ENCODE data around the gene TNP2.

The TNP2 gene

DNA sequence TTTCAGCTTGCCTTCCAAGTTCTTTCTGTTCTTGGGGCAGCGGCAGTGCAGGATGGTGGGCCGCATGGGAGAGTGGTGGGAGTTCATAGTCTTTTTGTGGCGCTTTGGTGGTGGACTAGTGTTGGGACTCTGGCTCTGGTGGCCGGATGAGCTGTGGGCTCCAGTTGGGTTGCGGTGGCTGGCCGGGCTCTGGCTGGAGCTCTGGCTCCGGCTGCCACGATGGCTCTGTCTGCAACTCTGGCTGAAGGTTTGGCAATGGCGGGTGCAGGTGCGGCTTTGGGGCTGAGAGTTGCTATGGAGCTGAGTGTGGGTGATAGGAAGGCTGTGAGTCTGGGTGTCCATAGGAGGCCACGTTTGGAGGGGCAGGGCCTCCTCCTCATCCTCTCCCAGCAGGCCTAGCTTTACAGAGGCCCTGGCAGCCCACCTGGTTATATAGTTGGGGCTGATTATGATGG is at the start of gene TNP2:
Gene TNP2, minus strand, starts transcription at position 405 of the 455 bp plus-strand sequence. Its CDS starts 63 bp downstream, at position 342.
- no peak for DNase-seq

DNA sequence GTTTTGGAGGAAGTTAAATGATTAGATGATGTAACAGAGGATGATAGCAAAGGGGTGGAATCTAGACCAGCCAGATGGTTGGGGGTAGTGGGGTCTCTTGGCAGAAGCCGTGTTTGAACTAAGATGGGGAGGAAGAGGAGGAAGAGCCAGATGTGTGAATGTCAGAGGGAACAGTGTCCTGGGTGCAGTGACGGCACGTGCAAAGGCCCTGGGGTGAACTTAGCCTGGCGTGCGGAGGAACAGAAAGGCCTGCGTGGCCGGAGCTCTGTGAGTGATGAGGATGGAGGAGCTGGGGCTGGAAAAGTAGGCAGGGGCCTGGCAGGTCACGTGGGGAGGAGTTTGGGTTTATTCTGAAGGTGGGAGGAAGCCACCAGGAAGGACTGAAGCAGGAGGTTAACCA is 49.7 kb upstream of the TNP2 start:
- DNase-seq, result no peak

DNA sequence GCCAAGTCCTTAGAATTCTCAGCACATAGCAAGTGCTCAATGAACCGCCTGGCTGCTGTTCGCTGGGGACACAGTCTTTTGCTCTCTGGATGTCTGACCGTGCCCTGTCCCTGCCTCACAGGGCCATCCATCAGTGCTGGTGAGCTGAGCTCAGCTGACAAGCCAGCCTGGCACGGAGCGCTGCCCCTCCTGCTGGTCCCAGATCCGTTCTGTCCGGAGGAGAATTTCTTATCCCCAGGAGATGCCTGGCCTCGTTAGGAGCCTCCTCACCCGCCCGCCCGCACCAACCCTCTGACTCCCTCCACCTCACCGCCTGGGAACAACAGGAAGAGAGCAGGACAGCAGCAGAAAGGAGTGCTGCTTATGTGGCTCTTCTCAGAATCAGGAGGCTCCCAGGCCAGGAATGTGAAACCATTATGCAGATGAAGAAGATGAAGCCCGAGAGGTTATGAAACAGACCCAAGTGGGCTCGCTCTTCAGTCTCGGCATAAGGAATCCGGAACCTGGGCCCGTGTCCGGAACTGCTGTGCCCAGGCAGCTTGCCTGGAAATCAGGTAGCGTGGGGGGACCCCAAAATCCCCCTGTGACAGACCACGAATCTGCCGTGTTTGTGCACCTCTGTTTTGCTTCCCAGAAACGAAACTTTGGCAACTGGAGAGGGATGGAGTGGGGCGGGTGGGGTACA is 47.3 kb upstream of the TNP2 start:
- DNase-seq, result no peak

DNA sequence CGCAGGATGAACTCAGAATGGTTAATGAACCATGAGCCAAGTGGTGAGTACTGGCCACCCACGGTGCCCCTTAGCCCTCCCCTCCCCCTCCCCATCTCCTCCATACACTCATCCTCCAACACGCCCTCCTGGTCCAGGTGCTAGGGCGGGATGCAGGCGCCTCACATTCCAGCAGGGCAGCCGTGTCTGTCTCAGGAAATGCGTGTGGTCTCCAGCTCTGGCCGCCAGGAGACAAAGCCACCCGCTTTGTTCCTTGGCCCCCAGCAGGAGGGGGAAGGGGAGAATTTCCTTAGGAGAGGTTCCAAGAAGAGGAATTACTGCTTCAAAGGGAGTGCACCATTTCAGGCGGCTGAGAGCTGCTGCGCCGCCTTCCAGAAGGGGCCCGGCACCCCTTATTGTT is 46.4 kb upstream of the TNP2 start:
- no peak for DNase-seq

DNA sequence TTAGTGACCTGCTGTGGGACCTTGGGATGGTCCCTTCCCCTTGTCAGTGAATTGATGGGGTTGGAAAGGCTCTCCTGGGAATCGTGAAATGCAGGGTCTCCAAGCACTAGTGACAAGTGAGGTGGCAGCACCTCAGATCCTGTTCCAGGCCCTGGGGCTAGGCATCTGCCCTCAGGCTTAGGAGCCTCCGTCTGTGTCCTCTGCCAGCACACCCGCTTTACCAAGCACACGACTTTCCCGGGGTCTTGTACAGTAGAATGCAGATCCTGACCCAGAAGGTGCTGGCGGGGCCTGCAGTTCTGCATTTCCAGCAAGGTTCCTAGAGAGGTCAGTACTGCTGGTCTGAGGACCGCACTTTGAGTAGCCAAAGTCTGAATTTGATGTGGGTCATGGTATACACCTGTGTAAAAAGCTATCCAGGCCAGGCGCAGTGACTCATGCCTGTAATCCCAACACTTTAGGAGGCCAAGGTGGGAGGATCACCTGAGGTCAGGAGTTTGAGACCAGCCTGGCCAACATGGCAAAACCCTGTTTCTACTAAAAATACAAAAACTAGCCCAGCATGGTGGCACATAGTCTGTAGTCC is 45.3 kb upstream of the TNP2 start:
- no peak for DNase-seq

DNA sequence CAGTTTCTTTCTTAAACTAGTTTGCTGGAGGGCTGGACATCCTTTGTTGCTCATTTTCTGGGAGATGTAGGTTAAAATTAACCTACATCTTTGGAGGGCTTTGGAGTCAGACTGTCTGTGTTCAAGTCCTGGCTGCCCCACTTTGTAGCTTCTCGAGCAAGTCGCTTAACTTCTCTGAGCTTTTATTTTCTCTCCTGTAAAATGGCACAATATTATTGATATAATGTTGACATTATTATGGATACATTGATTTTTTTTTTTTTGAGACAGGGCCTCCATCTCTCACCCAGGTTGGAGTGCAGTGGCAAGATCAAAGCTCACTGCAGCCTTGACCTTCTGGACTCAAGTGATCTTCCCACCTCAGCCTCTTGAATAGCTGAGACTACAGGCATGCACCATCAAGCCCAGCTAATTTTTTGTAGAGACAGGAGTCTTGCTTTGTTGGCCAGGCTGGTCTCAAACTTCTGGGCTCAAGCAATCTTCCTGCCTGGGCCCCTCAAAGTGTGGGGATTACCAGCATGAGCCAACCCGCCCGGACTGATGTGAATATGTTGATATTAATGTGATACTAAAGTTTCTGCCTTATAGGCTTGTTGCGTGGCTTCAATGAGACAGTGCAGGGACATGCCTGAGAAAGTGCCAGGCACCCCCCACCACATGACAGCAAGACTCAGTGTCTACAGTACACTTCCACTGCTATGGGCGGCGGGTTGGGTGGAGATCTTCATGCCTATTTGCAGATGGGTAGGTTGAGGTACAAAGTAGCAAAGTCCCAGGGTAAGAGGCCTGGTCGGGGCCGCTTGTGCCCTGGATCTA is 44.6 kb upstream of the TNP2 start:
- DNase-seq, result no peak

DNA sequence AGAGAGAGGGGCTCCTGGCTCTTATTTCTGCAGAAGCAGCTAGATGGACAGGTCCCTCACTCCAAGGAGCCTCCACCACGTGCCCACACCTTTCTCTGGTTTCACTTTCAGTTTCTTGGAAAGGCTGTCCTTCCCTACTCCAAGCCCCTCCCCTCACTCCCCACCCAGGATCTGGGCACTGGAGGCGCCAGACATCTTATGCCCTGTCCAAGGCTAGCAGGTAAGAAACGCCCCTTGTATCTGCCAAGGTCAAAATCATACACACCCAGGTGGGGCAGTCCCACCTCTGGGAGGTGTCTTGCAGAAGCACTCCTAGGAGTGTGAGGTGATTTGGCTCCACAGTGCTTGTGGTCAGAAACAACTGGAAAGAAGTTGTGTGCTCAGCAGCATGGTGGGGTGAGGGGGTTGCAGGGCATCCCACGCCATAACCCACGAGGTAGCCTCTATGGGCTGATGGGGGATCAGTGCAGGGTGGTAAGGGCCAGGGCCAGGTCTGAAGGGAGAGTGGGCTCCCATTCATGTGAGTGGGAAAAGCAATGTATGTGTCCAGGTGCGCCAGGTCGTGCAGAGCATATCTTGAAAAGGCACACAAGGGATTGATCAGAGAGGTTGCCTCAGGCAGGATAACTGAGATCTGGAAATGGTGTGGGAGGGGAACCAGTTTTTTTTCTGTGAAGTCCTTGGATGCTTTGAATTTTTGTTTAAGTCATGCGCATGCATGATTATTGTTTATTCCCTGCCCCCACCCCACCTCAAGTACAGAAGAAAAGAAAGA is 43.8 kb upstream of the TNP2 start:
- DNase-seq, result no peak

DNA sequence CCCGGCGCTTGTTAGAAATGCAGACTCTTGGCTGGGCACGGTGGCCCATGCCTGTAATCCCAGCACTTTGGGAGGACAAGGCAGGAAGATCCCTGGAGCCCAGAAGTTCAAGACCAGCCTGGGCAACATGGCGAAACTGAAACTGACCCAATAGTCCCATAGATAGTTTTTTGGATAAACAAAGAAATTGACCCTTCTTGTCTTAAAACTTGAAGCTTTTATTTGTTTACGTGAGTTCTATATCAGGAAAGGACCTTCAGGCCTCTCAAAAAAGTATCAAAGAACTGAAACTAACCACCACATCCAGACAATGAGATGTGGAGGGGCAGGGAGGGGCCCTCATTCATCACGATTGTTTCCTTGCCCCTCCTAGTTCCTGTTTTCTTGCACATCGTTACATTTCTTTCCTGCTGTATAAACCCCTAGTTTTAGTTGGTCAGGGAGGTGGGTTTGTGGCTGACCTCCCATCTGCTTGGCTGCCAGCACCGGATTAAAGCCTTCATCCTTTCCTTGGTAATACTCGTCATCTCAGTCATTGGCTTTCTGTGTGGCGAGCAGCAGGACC is 42.0 kb upstream of the TNP2 start:
- DNase-seq, result no peak

DNA sequence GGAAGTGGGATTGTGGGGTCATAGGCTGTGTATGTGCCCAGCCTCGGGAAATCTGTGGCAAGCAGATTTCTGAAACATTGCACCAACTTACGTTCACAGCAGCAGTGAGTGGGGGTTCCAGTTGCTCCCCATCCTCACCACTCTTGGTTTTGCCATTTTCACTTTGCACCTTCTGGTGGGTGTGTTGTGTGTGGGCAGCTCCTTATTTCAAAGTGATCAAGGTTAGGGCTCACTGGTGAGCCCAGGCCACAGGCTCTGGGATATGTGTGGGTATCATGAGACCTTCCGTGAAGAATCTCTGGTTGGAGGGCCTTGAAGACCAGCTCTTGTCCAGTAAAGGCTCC is 41.5 kb upstream of the TNP2 start:
- no peak for DNase-seq

DNA sequence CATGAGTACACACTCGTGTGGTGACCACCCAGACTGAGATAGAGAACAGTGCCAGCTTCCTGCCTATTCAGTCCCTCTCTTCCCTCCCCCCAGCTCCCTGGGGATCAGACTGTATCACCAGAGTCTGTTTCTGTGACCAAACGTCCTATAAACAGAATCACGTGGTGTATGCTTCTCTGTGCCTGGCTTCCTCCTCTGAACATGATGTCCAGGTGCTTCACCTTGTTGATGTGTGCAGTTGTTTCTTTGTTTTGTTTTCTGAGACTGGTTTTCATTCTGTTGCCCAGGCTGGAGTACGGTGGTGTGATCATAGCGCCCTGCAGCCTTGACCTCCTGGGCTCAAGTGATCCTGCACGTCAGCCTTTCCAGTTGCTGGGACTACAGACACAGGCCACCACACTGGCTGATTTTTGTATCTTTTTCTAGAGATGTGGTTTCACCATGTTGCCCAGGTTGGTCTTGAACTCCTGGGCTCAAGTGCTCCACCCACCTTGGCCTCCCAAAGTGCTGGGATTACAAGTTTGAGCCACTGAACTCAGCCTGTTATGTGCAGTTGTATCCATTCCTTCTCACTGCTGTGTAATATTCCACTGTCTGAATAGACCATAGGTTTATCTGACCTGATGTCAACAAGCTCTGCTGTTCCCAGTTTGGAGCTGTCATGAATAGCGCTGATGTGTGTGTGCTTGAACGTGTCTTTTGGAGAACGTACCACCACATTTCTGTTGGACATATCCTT is 40.9 kb upstream of the TNP2 start:
- DNase-seq, result no peak

DNA sequence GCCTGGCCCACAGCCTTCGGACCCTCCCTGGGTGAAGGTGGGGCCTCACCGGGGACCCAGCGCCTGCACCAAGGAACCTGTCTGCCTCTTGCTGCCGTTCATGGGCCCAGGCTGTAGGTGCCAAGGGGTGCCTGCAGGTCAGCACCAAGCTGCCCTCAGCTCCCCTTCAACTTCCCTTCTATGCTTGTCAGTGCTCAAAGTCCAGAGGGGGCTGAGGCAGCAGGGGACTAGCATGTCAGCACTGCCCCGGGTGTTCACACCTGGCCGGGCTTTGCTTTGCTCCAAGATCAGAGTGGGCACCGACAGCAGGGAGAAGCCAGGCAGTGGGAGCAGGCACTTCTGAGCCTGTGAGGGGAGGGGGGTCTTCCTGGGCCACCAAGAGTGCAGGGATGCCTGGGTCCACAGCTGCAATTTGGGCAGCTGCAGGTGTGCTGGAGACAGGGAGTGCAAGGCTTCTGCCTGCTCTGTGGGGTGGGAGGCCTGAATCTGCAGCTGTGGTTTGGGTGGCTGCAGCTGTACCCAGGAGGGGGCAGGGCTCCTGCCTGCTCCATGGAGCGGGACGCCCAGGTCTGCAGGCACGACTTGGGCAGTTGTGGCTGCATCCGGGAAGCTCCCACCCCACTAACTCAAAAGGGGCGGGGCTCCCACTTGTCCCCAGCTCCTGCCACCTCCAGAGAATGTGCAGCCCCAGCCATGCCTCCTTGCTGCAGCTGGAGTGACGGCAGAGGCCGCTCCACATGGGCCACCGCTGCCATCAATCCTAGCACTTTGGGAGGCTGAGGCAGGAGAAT is 39.6 kb upstream of the TNP2 start:
- DNase-seq, result no peak

DNA sequence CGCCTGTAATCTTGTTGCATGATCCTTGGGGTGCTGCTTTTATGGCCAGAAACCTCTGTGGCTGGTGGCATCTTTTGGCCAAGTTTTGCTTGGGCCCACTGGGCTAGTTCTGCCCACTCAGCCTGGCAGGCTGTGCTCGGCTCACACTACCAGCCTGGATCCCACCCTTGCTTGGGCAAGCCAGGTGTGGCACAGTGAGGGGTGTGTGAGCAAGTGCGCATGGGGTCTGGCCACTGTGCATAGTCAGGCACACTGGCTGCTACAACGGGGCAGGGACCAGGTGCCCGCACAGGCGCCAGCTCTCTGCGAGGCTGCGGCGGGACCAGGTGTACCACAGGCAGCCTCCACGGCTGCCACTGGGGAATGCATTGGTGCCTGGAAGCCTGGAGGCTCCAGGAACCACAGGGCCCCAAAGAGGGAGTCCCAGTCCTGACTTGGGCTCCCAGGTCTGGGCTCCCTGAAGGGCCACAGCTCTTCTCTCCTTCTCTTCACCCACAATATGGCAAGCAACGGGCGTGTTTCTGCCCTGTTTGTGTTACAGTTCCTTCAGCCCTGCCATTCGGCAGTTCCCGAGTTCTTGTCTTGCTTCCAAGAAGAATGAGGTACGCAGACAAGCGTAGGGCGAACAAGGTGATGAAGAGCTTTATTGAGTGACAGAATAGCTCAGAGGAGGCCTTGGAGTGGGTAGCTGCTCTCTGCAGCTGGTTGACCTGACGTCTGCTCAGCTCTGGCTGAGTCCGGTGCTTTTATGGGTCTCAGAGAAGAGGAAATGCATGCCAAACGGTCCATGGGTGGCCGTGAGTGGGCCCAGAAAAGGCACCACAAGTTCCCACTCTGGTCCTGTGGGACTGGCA is 38.7 kb upstream of the TNP2 start:
- no peak for DNase-seq

DNA sequence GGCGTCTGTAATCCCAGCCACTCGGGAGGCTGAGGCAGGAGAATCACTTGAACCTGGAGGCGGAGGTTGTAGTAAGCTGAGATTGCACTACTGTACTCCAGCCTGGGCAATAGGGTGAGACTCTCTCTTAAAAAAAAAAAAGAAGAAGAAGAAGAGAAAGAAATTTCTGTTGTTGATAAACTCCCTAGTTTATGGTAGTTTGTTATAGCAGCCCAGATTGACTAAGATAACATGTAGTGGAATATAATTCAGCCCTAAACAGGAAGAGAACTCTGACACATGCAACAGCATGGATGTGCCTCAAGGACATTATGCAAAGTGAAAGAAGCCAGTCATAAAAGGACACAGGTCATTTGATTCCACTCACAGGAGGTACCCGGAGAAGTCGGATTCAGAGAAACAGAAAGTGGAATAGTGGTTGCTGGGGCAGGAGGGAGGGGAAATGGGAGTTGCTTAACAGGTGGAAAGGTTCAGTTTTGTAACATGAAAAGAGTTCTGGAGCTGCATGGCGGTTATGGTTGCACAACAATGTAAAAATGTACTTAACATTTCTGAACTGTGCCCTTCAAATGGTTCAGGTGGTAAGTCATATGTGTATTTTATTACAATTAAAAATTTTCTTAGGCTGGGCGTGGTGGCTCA is 38.0 kb upstream of the TNP2 start:
- no peak for DNase-seq

DNA sequence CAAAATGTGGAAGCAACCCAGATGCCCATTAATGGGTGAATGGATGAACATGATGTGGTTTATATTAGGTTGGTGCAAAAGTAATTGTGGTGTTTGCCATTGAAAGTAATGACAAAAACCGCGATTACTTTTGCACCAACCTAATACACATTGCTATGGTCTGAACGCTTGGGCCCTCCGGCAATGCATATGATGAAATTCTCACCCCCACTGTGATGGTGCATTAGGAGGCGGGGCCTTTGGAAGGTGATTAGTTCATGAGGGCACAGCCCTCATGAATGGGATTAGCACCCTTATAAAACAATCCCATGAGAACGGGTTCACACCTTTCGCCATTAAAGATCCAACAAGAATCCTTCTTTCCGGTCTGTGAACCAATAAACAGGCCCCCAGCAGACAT is 37.3 kb upstream of the TNP2 start:
- DNase-seq, result no peak

DNA sequence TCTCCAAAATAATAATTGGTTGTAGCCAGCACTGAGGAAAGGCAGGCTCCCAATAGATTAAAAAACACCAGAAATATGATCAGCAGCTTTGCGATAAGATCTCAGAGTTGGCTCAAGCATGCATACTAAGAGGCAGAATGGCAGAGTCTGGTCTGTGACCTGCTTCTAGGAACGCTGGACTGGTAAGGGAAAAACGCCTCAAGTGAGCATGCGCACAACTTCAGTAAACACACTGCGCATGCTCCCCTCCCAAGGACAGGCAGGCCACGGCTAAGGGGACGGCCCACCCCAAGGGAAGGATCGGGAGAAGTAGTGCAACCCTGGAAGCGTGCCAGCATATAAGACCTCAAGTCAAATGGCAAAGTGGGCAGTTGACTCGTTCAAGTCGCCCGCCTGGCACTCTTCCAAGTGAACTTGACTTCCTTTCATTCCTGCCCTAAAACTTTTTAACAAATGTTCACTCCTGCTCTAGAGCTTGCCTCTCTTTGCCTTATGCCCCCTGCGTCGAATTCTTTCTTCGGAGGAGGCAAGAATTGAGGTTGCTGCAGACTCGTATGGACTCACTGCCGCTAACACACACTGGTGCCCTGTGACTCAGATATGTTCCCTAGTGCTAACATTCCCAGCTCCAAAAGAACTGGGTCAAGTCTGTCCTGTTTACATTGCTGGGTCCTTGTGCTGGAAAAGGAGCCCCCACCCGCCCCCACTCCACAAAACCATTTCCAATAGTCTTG is 34.4 kb upstream of the TNP2 start:
- peak in 1 of 56 donors; percentile 24 for DNase-seq

DNA sequence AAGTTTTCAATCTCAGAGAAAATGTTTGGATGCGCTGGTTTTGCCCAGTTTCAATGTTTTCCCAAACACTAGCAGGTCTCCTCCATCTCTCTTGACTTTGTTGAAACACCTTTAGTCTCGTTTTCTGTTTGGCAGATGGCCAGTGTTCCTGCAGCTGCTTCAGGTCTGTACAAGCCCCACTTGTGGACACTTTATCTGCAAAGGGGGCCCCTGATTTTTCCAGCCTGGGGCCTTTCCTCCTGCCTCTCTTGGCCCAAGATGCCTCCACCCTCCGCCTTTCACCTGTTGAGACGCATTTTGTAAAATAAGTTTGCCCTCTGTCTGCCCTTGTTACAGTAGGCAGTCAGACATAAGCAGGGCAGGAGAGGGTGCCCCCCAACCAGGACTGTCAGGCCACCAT is 33.9 kb upstream of the TNP2 start:
- no peak for DNase-seq

DNA sequence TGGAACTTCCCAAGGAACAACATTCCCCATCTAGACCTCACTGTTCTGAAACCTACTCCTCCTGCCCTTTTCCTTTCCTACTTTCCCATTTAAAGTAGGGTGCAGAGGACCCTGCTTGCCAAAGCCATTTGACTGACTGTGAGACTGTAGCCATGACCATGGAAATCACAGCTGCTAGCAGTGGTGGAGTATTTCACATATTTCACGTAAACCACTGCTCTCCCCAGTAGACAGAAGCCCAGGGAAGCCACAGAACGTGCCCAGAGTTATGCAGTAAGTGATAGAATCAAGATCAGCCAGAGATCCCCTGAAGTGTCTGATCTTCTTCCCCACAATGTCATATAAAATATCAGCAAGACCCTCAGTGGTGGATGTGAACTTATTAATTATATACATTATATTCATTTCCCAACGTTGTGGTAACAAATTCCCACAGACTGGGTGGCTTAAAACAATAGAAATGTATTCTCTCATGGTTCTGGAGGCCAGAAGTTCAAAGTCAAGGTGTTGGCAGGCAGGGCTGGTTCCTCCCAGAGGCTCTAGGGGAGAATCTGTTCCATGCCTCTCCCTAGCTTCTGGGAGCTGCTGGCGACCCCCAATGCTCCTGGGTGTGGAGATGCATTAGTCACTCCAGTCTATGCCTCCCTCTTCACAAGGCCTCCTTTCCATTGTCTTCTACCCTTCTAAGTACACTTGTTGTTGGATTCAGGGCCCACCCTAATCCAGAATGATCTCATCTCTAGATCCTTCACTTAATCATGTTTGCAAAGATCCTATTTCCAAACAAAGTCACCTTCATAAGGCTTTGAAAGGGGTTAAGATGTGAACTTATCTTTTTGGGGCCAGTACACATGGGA is 32.7 kb upstream of the TNP2 start:
- DNase-seq, result no peak

Data from amygdala (tissue), 56 donors.